ENCODE measurements around the gene COL7A1.

COL7A1 gene

GRCh38 chr3:48591886-48592518, 3.1 kb downstream of the COL7A1 start:
- no peak for DNase-seq (ENCODE audit: low read depth)
- TF ChIP-seq, protein P1, sequence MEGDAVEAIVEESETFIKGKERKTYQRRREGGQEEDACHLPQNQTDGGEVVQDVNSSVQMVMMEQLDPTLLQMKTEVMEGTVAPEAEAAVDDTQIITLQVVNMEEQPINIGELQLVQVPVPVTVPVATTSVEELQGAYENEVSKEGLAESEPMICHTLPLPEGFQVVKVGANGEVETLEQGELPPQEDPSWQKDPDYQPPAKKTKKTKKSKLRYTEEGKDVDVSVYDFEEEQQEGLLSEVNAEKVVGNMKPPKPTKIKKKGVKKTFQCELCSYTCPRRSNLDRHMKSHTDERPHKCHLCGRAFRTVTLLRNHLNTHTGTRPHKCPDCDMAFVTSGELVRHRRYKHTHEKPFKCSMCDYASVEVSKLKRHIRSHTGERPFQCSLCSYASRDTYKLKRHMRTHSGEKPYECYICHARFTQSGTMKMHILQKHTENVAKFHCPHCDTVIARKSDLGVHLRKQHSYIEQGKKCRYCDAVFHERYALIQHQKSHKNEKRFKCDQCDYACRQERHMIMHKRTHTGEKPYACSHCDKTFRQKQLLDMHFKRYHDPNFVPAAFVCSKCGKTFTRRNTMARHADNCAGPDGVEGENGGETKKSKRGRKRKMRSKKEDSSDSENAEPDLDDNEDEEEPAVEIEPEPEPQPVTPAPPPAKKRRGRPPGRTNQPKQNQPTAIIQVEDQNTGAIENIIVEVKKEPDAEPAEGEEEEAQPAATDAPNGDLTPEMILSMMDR (conservative IDR thresholded peaks at IDR 0.05; ENCODE audit: low read length) = no peak
- H3K4me3 ChIP-seq (ENCODE audit: low read length) = no peak overlapping the region

- H3K4me3 ChIP-seq (ENCODE audit: low read length) = no peak overlapping the region
- TF ChIP-seq, protein P1 (conservative IDR thresholded peaks at IDR 0.05; ENCODE audit: low read length) = no peak
- no peak for DNase-seq (ENCODE audit: low read depth)
Measured at GRCh38 chr3:48591436-48591835, 3.7 kb downstream of the COL7A1 start.

GRCh38 chr3:48588230-48588629, 6.9 kb downstream of the COL7A1 start:
- TF ChIP-seq, protein P1 (conservative IDR thresholded peaks at IDR 0.05; ENCODE audit: low read length) = no peak
- H3K4me3 ChIP-seq (ENCODE audit: low read length) = no peak overlapping the region
- no peak for DNase-seq (ENCODE audit: low read depth)

DNA sequence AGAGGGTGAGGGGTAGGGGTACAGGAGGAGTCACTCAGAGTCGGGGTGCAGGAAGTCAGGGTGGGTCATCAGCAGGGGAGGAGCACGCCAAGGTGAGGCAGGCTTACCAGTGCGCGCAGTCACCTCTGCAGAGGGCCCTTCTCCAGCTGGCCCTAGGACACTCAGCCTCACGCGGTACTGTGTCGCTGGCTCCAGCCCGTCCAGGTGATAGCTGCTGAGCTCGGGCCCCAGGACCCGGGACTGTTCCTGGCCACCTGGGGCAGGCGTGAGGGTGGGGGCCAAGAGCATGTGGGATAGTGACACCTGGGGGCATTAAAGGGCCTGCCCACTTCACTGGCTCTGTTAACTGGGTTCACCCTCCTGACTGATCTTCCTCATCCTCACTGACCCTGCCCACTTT, 7.4 kb downstream of the COL7A1 start:
- no peak for DNase-seq (ENCODE audit: low read depth)
- H3K4me3 ChIP-seq (ENCODE audit: low read length) = no peak overlapping the region
- TF ChIP-seq, protein P1 (conservative IDR thresholded peaks at IDR 0.05; ENCODE audit: low read length) = no peak

DNA sequence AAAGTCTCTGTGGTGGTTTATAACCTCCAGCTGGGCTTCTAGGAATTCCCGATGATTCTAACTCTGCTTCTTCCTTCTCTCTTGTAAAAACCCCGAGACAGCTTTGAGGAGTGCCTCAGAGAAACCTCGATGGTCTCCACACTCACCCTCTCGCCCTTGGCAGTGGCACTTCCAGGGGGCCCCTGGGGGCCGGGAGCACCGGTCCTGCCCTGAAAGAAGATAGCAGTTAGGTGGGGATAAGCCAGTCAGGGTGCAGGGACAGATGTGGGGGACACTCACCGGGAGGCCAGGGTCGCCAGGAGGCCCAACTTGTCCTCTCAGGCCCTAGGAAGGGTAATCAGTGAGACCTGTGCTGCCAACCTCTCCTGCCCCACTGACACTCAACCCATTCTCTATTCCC, 9.7 kb downstream of the COL7A1 start:
- H3K4me3 ChIP-seq (ENCODE audit: low read length) = no peak overlapping the region
- no peak for DNase-seq (ENCODE audit: low read depth)
- TF ChIP-seq, protein P1 (conservative IDR thresholded peaks at IDR 0.05; ENCODE audit: low read length) = no peak

DNA sequence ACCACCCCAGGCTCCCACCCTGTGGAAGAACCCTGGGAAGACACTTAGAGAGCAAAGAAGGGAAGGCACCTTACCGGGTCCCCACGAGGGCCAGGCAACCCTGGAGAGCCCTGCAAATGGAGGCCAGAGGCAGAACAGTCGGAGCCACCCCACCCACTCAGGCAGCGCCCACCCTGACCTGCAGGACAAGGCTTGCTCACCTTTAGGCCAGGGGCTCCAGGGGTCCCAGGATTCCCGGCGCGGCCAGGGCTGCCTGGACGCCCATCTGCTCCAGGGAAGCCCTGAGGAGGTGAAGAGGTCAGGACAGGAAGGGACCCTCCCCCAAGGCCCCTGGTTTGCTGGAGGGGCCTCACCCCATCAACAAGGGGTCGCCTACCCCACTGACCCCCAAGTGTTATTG, 10.3 kb downstream of the COL7A1 start:
- DNase-seq (ENCODE audit: low read depth) = no peak
- TF ChIP-seq, protein P1 (conservative IDR thresholded peaks at IDR 0.05; ENCODE audit: low read length) = no peak
- H3K4me3 ChIP-seq (ENCODE audit: low read length) = no peak overlapping the region

DNA sequence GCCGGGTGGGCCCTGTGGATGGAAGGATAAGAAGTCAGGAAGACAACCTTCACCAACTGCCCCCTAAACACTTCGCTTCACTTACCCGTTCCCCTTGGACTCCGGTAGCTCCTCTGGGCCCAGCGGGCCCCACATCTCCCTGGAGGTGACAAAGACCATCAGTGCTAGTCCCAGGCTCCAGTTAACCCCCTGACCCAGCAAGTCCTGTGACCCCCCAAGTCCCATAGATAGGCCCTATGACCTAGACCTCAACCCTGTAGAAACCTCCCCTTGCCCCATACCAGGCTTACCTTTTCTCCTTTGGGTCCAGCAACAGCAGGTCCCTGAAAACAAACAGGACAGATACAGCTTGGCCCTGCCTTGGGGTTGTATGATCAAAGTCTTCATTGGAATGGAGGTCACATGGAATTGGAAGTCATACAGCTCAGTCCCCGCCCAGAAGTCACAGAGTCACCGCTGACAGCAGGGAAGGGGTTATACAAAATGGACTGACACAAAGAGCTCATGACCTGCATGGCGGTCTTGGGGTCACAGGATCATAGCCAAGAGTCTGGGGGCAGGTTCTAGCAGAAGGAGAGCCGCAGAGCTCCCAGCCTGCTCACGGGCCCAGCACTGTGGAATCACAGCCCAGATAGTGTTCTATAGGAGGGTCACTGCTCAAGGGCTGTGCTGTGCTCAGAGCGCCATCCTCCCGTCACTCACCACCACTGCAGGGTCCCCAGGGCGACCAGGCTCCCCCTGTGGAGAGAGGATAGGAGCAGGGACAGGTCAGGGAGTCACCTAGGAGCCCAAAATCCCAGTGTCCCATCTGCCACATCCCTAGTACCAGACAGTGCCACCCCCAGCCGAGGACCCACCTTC, 13.3 kb downstream of the COL7A1 start:
- TF ChIP-seq, protein P1 (conservative IDR thresholded peaks at IDR 0.05; ENCODE audit: low read length) = no peak
- DNase-seq (ENCODE audit: low read depth) = no peak
- H3K4me3 ChIP-seq (ENCODE audit: low read length) = no peak overlapping the region
